ENCODE results near the gene DNMT3L.

DNMT3L gene

GRCh38 chr21:44300262-44300959, 38.7 kb upstream of the DNMT3L start:
- peak overlapping the region; percentile 83 for H3K27ac ChIP-seq
- no peaks in the 10 kb centered on the region for H3K27me3 ChIP-seq (ENCODE audit: insufficient read depth, low read depth, severe bottlenecking)
- no peaks in the 10 kb centered on the region; the same call in 1 of the 2 replicates for H3K36me3 ChIP-seq
- H3K9me3 ChIP-seq (ENCODE audit: severe bottlenecking), result no peaks in the 10 kb centered on the region
- TF ChIP-seq, protein P1, sequence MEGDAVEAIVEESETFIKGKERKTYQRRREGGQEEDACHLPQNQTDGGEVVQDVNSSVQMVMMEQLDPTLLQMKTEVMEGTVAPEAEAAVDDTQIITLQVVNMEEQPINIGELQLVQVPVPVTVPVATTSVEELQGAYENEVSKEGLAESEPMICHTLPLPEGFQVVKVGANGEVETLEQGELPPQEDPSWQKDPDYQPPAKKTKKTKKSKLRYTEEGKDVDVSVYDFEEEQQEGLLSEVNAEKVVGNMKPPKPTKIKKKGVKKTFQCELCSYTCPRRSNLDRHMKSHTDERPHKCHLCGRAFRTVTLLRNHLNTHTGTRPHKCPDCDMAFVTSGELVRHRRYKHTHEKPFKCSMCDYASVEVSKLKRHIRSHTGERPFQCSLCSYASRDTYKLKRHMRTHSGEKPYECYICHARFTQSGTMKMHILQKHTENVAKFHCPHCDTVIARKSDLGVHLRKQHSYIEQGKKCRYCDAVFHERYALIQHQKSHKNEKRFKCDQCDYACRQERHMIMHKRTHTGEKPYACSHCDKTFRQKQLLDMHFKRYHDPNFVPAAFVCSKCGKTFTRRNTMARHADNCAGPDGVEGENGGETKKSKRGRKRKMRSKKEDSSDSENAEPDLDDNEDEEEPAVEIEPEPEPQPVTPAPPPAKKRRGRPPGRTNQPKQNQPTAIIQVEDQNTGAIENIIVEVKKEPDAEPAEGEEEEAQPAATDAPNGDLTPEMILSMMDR (IDR thresholded peaks at IDR 0.05; ENCODE audit: low read depth, low read length), result no peak
- H3K4me3 ChIP-seq (ENCODE audit: low read depth, low read length), result peak overlapping the region; percentile 78
- peak; percentile 49 for DNase-seq

GRCh38 chr21:44299458-44300261, 38.0 kb upstream of the DNMT3L start, which contains the start of gene PFKL:
TSS of gene PFKL (plus strand) at chr21:44300053. CDS start at chr21:44300106, 53 bp downstream.
- Histone ChIP-seq H3K36me3 (no peaks in the 10 kb centered on the region), H3K9me3 (ENCODE audit: severe bottlenecking) (no peaks in the 10 kb centered on the region), H3K27me3 (ENCODE audit: insufficient read depth, low read depth, severe bottlenecking) (no peaks in the 10 kb centered on the region), H3K27ac (peak within 1 kb of the TSS; percentile 83), H3K4me3 (ENCODE audit: low read depth, low read length) (peak within 1 kb of the TSS; percentile 78)
- peak; percentile 69 for DNase-seq
- TF ChIP-seq, protein P1 (IDR thresholded peaks at IDR 0.05; ENCODE audit: low read depth, low read length), result no peak

- H3K9me3 ChIP-seq (ENCODE audit: severe bottlenecking), result no peaks in the 10 kb centered on the region
- TF ChIP-seq, protein P1 (IDR thresholded peaks at IDR 0.05; ENCODE audit: low read depth, low read length), result no peak
Observed at GRCh38 chr21:44299085-44299457, 37.4 kb upstream of the DNMT3L start.

GRCh38 chr21:44298301-44298700, 36.6 kb upstream of the DNMT3L start:
- no peak overlapping the region for H3K4me3 ChIP-seq (ENCODE audit: low read depth, low read length)
- TF ChIP-seq, protein P1 (IDR thresholded peaks at IDR 0.05; ENCODE audit: low read depth, low read length), result 0 out of 2 replicates have a peak, but pooled peaks have one; percentile 11
- no peak overlapping the region for H3K27ac ChIP-seq
- no peaks in the 10 kb centered on the region for H3K27me3 ChIP-seq (ENCODE audit: insufficient read depth, low read depth, severe bottlenecking)
- no peak for DNase-seq
- H3K9me3 ChIP-seq (ENCODE audit: severe bottlenecking), result no peaks in the 10 kb centered on the region
- no peaks in the 10 kb centered on the region for H3K36me3 ChIP-seq

More at GRCh38 chr21:44299085-44299457, 37.4 kb upstream of the DNMT3L start:
- Histone ChIP-seq H3K4me3 (ENCODE audit: low read depth, low read length) (peak overlapping the region; percentile 78), H3K27ac (peak overlapping the region; percentile 83), H3K27me3 (ENCODE audit: insufficient read depth, low read depth, severe bottlenecking) (no peaks in the 10 kb centered on the region), H3K36me3 (no peaks in the 10 kb centered on the region)
- DNase-seq, result no peak

- Histone ChIP-seq H3K4me3 (ENCODE audit: low read depth, low read length) (no peak overlapping the region), H3K9me3 (ENCODE audit: severe bottlenecking) (no peaks in the 10 kb centered on the region), H3K27me3 (ENCODE audit: insufficient read depth, low read depth, severe bottlenecking) (no peaks in the 10 kb centered on the region), H3K36me3 (no peaks in the 10 kb centered on the region), H3K27ac (no peak overlapping the region)
- peak; percentile 94 for DNase-seq
- TF ChIP-seq, protein P1 (IDR thresholded peaks at IDR 0.05; ENCODE audit: low read depth, low read length), result peak; percentile 96
Observed at GRCh38 chr21:44297525-44298290, 36.0 kb upstream of the DNMT3L start.
